SH-SY5Y (cell line): ENCODE results near the gene DLG4.

Experiments
- GATA2 ChIP-seq: IDR thresholded peaks from 2 replicates; pipeline ENCODE4 v1.6.1; 2011; ENCODE audit warnings: mild to moderate bottlenecking, low read depth, low read length
- GATA3 ChIP-seq: IDR thresholded peaks from 2 replicates; pipeline ENCODE4 v1.6.1; 2011; ENCODE audit warnings: low read depth, mild to moderate bottlenecking, low read length, moderate library complexity

DNA sequence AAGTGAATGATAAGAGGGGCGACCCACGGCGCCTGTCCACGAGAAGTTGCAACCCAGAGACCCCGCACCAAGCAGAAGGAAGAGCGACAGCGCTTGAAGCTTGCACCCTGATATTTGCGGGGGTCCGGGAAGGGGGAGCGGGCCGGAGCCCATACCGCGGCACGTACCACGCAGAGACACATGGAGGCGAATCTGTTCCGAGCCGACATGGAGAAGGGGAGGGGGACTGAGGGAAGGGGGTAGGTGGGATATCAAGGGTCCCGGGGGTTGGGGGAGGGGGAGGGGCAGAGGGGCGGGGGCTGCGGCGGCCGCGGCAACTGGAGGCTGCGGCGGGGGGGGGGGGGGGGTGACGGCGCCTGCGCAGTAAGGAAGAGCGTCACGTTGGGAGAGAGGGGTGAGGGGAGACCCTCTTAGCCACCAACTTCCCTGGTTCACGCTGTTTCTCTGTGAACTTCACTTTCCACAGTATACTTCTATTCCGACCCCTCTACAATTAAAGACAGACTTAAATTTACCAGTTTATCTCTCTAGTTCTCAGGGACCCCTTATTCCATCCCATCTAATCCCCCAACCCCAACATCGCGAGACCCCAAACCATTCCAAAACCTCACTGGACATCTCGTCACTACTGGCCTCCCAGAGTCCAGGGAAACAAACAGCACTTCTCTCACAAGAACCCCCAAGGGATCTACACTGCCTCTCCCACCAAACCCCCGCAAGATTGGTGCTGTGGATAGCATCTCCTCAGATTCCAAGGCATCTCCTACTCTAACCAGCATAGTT lies 8.0 kb downstream of the DLG4 start:
- no peak for TF ChIP-seq GATA2
- TF ChIP-seq GATA3, result no peak
